A673 (cell line): Measurements from ENCODE around the gene PEAR1.

Source experiments
- EZH2 ChIP-seq: fragments of 200-600 bp; sonication (generic); IDR thresholded peaks from 2 replicates; pipeline ENCODE4 v1.6.1; 2017; ENCODE audit warnings: borderline replicate concordance, low read depth, mild to moderate bottlenecking, mixed read lengths, antibody characterized with exemption, low read length; ENCODE audit not compliant: poor library complexity, severe bottlenecking
- TF ChIP-seq, protein P1 (sequence below): fragments of 300-800, 200-600 bp; sonication (generic); conservative IDR thresholded peaks from 2 replicates; pipeline ENCODE4 v1.5.1; 2017; ENCODE audit warnings: low read depth, mild to moderate bottlenecking, antibody characterized with exemption, low read length, moderate library complexity, mixed read lengths

DNA sequence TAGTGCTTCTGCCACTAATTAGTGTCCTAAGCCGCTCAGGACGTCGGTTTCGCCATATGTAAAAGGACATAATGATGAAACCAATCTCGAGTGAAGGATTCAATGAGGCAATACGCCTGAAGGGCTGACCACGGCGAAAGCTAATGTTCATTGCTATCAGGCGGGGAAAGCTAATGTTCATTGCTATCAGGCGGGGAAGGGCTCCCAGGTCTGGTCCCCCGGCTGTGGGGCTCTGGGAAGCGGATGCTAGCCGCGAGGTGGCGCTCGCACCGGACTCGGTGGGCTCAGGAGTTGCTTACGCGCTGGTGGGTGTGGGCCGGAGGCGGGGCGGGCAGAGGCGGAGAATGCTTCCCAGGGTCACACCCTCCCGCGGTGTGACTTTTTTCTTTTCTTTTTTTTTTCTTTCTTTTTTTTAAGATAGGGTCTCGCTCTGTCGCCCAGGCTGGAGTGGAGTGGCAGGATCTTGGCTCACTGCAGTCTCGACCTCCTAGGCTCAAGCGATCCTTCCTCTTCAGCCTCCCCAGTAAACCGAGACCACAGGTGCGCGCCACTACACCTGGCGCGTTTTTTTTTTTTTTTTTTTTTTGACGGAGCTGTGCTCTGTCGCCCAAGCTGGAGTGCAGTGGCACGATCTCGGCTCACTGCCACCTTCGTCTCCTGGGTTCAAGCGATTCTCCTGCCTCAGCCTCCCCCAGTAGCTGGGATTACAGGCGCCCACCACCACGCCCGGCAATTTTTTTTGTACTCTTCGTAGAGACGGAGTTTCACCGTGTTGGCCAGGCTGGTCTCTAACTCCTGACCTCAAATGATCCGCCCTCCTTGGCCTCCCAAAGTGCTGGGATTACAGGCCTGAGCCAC is 1.1 kb upstream of the PEAR1 start:
- no peak for TF ChIP-seq EZH2
- TF ChIP-seq, protein P1, sequence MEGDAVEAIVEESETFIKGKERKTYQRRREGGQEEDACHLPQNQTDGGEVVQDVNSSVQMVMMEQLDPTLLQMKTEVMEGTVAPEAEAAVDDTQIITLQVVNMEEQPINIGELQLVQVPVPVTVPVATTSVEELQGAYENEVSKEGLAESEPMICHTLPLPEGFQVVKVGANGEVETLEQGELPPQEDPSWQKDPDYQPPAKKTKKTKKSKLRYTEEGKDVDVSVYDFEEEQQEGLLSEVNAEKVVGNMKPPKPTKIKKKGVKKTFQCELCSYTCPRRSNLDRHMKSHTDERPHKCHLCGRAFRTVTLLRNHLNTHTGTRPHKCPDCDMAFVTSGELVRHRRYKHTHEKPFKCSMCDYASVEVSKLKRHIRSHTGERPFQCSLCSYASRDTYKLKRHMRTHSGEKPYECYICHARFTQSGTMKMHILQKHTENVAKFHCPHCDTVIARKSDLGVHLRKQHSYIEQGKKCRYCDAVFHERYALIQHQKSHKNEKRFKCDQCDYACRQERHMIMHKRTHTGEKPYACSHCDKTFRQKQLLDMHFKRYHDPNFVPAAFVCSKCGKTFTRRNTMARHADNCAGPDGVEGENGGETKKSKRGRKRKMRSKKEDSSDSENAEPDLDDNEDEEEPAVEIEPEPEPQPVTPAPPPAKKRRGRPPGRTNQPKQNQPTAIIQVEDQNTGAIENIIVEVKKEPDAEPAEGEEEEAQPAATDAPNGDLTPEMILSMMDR: peak; percentile 96
